HepG2 (cell line): Measurements from ENCODE around the gene HES7. TPM values are rescaled to one million over a fixed set of nuclear protein-coding genes. Genes with fewer than 3 reads are reported as not detected.

Experiments used
- CBX5 ChIP-seq: sonication (generic); formaldehyde crosslinking; IDR thresholded peaks from 2 replicates; pipeline ENCODE4 v1.4.0; 2020; ENCODE audit warnings: missing genetic modification reagents, borderline replicate concordance
- EHMT2 ChIP-seq: fragments of 200-600 bp; sonication (generic); IDR thresholded peaks from 2 replicates; pipeline ENCODE4 v1.7.0; 2017; ENCODE audit warnings: antibody characterized with exemption, low read depth, low read length, borderline replicate concordance
- ELF3 ChIP-seq: IDR thresholded peaks from 2 replicates; pipeline ENCODE4 v1.6.1; 2016; ENCODE audit warnings: missing genetic modification reagents, missing compliant biosample characterization
- HBP1 ChIP-seq: IDR thresholded peaks from 2 replicates; pipeline ENCODE4 v1.6.1; 2016; ENCODE audit warnings: low read depth, control low read depth
- HCFC1 ChIP-seq: fragments of 150-350 bp; IDR thresholded peaks from 2 replicates; pipeline ENCODE4 v1.6.1; 2014; ENCODE audit warnings: low read depth, low read length
- HOXA5 ChIP-seq: sonication (generic); formaldehyde crosslinking; IDR thresholded peaks from 2 replicates; pipeline ENCODE4 v1.4.0; 2020; ENCODE audit warnings: missing genetic modification reagents
- IRX3 ChIP-seq: sonication (generic); formaldehyde crosslinking; IDR thresholded peaks from 2 replicates; pipeline ENCODE4 v1.8.1; 2023; ENCODE audit warnings: mild to moderate bottlenecking, low read depth, missing genetic modification reagents, borderline replicate concordance
- MED1 ChIP-seq: sonication (generic); formaldehyde crosslinking; IDR thresholded peaks from 2 replicates; pipeline ENCODE4 v1.4.0; 2020; ENCODE audit warnings: missing genetic modification reagents
- MLXIP ChIP-seq: sonication (generic); formaldehyde crosslinking; IDR thresholded peaks from 2 replicates; pipeline ENCODE4 v1.9.0; 2021; ENCODE audit warnings: missing genetic modification reagents, borderline replicate concordance
- NFE2L1 ChIP-seq: sonication (generic); formaldehyde crosslinking; IDR thresholded peaks from 2 replicates; pipeline ENCODE4 v1.4.0; 2020; ENCODE audit warnings: missing genetic modification reagents, mild to moderate bottlenecking, borderline replicate concordance
- NR2F6 ChIP-seq, 2 experiments: IDR thresholded peaks; 2 replicates each; pipeline ENCODE4 v1.6.1; 2016; ENCODE audit warnings: antibody characterized with exemption in 1 of 2, mild to moderate bottlenecking in 1 of 2
- RAD51 ChIP-seq: fragments of 450-650 bp; IDR thresholded peaks from 2 replicates; pipeline ENCODE4 v1.6.1; 2016; ENCODE audit warnings: borderline replicate concordance
- SALL2 ChIP-seq: sonication (generic); formaldehyde crosslinking; IDR thresholded peaks from 2 replicates; pipeline ENCODE4 v1.8.1; 2023; ENCODE audit warnings: mild to moderate bottlenecking, missing genetic modification reagents, inconsistent platforms
- SSRP1 ChIP-seq: IDR thresholded peaks from 2 replicates; pipeline ENCODE4 v1.6.1; 2016; ENCODE audit warnings: control low read depth
- TIGD3 ChIP-seq: sonication (generic); formaldehyde crosslinking; IDR thresholded peaks from 2 replicates; pipeline ENCODE4 v1.5.1; 2020; ENCODE audit warnings: mild to moderate bottlenecking, missing genetic modification reagents, borderline replicate concordance
- XBP1 ChIP-seq: sonication (generic); formaldehyde crosslinking; IDR thresholded peaks from 2 replicates; pipeline ENCODE4 v1.5.0; 2020; ENCODE audit warnings: missing genetic modification reagents
- ZFY ChIP-seq: sonication (generic); formaldehyde crosslinking; IDR thresholded peaks from 2 replicates; pipeline ENCODE4 v1.4.0; 2020; ENCODE audit warnings: missing genetic modification reagents
- ZMAT3 ChIP-seq: sonication (generic); formaldehyde crosslinking; conservative IDR thresholded peaks from 2 replicates; pipeline ENCODE4 v1.7.0; 2021; ENCODE audit warnings: missing genetic modification reagents
- ZNF138 ChIP-seq: sonication (generic); formaldehyde crosslinking; IDR thresholded peaks from 2 replicates; pipeline ENCODE4 v1.5.0; 2020; ENCODE audit warnings: mild to moderate bottlenecking, low read depth, missing genetic modification reagents
- ZNF703 ChIP-seq: sonication (generic); formaldehyde crosslinking; IDR thresholded peaks from 2 replicates; pipeline ENCODE4 v1.5.1; 2020; ENCODE audit warnings: missing genetic modification reagents, mild to moderate bottlenecking, moderate library complexity, borderline replicate concordance
- ZNF710 ChIP-seq: sonication (generic); formaldehyde crosslinking; IDR thresholded peaks from 2 replicates; pipeline ENCODE4 v1.5.0; 2020; ENCODE audit warnings: mild to moderate bottlenecking, missing genetic modification reagents, borderline replicate concordance
- ZNF775 ChIP-seq: sonication (generic); formaldehyde crosslinking; IDR thresholded peaks from 2 replicates; pipeline ENCODE4 v1.4.0; 2020; ENCODE audit warnings: missing genetic modification reagents, mild to moderate bottlenecking, moderate library complexity, borderline replicate concordance
- ZSCAN31 ChIP-seq: sonication (generic); formaldehyde crosslinking; IDR thresholded peaks from 2 replicates; pipeline ENCODE4 v1.5.0; 2020; ENCODE audit warnings: low read depth, mild to moderate bottlenecking, missing genetic modification reagents
- polyA plus RNA-seq, 8 experiments: library from polyadenylated mRNA; depleted of rRNA in 3 of 8; stranded (reverse) in 7 of 8; unstranded in 1 of 8; fragments of >200 nt; fragmentation: Illumina TruSeq in 4 of 8; extraction: Trizol in 4 of 8; gene quantifications; 2 replicates each; pipeline versions ENCODE4 v1.2.1 to v1.2.3, GENCODE V29; 2011 to 2016; ENCODE audit warnings: low read depth in 4 of 8, missing spikeins in 1 of 8, mixed read lengths in 1 of 8; ENCODE audit not compliant: insufficient read depth in 1 of 8
- total RNA-seq, 5 experiments: library from RNA; depleted of rRNA; stranded (reverse); fragments of >200 nt; fragmentation: Illumina TruSeq; extraction: Trizol; gene quantifications; 2 replicates each; pipeline ENCODE4 v1.2.3, GENCODE V29; 2016; ENCODE audit warnings: low read depth in 1 of 5

HES7 gene
- total and polyA plus RNA-seq, 2 of the 13 experiments (the other 11 are each of a cell fraction or from before 2014, with no cell fraction given): not detected

- TF ChIP-seq NR2F6 (IDR thresholded peaks at IDR 0.05) (peak; percentile 42), NR2F6 (CRISPR knock-in tag; IDR thresholded peaks at IDR 0.05) (peak; percentile 62), ZSCAN31 (CRISPR knock-in tag) (no peak), MLXIP (CRISPR knock-in tag) (no peak), HOXA5 (CRISPR knock-in tag) (no peak), SALL2 (CRISPR knock-in tag) (no peak), ELF3 (CRISPR knock-in tag) (peak; percentile 51; the same call in 1 of the 2 replicates), ZMAT3 (no peak), CBX5 (no peak), EHMT2 (no peak), MED1 (CRISPR knock-in tag) (0 out of 2 replicates have a peak, but pooled peaks have one; percentile 35), HCFC1 (no peak), SSRP1 (CRISPR knock-in tag) (no peak; the same call in 1 of the 2 replicates), ZNF775 (no peak), ZFY (CRISPR knock-in tag) (0 out of 2 replicates have a peak, but pooled peaks have one; percentile 47), IRX3 (CRISPR knock-in tag) (no peak), ZNF710 (CRISPR knock-in tag) (no peak), TIGD3 (no peak), NFE2L1 (CRISPR knock-in tag) (no peak), ZNF138 (no peak), ZNF703 (CRISPR knock-in tag) (no peak), RAD51 (no peak), HBP1 (CRISPR knock-in tag) (no peak), XBP1 (CRISPR knock-in tag) (no peak)
Observed at GRCh38 chr17:8163978-8164814, 40.3 kb upstream of the HES7 start (continued).
